Measurements from ENCODE around the gene KRT25.

The KRT25 gene, protein sequence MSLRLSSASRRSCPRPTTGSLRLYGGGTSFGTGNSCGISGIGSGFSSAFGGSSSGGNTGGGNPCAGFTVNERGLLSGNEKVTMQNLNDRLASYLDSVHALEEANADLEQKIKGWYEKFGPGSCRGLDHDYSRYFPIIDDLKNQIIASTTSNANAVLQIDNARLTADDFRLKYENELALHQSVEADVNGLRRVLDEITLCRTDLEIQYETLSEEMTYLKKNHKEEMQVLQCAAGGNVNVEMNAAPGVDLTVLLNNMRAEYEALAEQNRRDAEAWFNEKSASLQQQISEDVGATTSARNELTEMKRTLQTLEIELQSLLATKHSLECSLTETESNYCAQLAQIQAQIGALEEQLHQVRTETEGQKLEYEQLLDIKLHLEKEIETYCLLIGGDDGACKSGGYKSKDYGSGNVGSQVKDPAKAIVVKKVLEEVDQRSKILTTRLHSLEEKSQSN

DNA sequence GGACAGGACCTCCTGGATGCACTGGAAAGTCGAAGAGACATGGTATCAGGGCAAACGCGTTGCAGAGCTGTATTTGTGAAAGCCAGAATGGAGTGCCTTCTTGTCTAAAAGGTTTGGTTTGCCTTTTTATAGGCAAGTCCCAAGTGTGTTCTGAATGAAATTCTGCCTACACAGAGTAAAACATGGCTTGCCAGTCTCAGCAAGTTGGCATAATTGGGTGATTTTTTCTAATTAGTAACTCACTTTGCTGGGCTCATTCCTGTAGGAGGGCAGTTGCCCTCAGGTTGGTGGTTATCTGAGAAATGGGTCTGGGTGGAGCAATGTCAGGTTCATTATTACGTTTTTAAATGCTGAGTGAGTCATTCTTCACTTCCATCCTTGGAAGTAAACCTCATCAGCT, at the start of gene KRT25:
TSS of gene KRT25 (minus strand) at position 101 of the 400 bp plus-strand sequence. CDS start at position 41, 60 bp downstream.
- DNase-seq (ENCODE audit: low spot score) = no peak

DNA sequence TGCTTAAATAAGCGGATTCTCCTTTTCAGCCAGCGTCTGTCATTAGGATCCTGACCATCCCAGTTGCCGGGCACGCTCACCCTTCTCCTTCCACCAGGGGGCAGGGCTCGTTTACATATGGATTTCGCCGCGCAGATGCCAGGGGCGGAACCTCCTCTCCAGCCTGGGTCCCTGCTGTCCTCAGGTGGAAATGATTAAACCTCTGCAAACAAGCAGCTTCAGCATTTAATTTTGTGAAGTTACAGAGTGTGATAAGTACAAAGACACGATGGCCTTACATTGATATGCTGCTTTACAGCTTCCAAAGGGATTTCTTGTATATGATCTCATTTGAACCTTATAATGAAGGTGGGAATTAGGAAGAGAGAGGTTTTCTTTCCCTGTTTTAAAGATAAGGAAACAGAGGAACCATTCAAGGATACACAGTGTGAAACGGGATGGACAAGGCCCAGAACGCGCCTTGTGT, 48.5 kb upstream of the KRT25 start:
- peak; percentile 68 for DNase-seq (ENCODE audit: low spot score)

DNA sequence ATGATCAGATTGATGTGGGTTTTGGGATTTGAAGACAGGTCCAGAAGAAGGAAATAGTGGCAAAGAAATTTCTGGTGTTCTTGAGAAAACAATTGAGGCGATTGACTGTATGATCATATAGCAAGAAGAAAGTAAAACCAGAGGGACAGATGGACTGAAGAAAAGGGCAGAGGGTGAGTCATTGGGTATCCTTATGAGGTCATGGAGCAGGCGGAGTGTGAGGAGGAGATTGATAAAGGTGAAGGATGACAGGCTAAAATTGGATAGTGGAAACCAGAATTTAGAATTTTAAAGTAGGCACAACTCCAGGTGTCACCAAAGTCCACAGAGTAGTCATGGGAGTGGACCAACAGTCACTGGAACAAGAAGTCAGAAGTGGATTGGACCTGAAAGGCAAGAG, 46.0 kb upstream of the KRT25 start:
- DNase-seq (ENCODE audit: low spot score) = no peak

DNA sequence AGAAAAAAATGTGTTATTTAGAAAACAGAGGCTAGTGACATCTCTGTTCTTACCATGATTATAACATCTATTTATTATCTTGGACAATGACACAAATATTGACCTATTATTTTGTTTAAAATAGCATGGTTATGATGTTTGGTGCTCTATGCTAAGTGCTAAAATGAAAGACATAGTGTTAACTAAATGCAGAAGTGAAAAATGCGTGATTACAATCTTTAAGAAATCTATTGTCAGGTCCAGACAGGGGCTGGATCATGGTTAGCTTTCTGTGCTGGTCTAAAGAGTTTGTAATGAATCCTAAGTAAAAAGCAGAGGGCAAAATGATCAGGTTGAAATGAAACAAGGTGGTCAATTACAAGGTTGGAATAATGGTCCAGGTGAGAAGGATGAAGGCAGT, 45.2 kb upstream of the KRT25 start:
- DNase-seq (ENCODE audit: low spot score) = no peak

DNA sequence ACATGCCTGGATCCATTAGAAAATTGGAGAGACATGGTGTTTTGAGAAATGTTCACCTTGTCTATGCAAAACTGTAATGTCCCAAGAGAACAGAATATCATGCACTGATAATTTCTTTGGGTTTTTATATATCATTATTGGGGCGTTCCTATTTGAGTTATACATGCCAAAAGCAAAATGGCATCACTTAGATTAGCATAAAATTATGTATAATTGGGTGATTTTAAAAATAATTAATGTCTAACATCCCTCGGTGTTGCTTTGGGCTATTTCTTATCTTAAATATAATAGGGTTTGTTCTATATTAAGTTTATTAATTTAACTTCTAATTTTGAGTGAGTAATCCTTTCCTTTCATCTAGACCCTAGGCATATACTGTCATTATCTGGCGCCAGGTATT, 44.7 kb upstream of the KRT25 start, which contains the start of gene KRT28:
TSS of gene KRT28 (minus strand) at position 101 of the 400 bp plus-strand sequence. CDS start at position 35, 66 bp downstream.
- no peak for DNase-seq (ENCODE audit: low spot score)

DNA sequence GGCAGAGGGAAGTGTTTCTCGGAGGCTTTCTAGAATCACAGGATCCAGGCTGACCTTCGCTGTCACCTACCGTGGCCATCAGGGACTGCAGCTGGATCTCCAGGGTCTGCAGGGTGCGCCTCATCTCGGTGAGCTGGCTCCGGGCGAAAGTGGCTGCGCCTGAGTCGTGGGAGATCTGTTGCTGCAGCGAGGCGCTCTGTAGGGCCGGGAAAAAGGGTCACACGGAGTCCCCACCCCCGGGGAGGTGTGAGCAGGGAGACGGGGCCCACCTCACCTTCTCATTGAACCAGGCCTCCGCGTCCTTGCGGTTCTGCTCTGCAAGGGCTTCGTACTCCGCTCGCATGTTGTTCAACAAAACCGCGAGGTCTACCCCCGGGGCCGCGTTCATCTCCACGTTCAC, 41.7 kb upstream of the KRT25 start:
- no peak for DNase-seq (ENCODE audit: low spot score)

DNA sequence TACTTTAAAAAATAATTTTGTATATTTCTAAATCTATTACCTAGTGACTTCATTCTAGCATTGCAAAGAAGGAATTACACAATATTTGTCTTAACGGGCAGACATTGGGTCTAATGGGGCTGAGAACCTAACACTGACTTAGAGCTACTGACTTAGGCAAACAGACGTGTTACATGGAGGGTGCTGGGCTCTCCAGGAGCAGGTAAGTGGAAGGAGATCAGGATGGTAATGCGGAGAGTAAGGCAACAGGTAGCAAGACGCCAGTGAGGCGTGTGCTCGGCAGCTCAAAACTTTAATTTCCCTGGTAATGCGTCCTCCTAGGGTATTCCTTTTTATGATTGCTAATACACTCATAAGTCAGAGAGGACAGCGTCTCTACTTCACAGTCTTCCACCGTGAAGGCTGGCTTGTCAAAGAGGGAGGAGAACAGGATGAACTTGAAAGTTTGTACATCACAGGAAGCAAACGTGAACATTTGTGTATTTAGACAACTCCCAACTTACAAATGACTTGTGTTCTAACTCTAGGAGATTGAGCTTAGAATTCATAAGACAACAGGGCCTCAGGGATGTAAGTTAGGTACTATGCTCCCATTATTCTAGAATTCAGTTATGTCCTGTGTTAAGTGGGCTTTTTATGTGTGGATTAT, 40.0 kb upstream of the KRT25 start:
- no peak for DNase-seq (ENCODE audit: low spot score)

DNA sequence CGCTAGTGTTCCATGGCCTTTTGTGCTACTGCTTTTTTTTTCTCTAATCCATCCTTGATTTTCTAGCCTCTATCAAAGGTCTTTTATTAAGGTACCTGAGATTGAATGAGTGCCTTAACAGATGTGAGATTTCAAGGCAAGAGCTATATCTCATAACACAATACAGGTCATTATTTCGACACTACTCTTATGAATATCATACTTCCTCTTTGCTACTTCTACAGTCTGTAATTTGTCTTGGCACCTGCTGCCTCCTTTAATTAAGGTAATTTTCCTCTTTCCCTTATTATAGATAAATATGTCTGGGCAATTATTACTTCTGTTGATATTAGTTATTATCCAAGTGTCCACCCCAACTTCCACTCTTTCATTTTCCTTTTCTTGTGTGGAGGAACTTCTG, 39.3 kb upstream of the KRT25 start:
- no peak for DNase-seq (ENCODE audit: low spot score)

DNA sequence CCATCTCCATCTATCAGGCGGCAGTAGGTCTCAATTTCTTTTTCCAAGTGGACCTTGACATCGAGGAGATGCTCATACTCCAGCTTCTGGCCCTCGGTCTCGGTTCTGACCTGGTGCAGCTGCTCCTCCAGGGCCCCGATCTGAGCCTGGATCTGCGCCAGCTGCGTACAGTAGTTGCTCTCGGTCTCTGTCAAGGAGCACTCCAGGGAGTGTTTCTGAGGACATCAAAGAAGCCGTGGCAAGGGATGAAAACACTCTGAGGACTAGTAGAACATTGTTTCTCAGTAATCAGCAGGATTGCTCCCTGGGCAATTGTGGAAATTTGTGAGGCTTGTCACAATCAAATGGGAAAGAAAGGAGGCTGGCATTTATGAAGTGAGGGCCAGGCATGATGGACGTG, 38.7 kb upstream of the KRT25 start:
- no peak for DNase-seq (ENCODE audit: low spot score)

DNA sequence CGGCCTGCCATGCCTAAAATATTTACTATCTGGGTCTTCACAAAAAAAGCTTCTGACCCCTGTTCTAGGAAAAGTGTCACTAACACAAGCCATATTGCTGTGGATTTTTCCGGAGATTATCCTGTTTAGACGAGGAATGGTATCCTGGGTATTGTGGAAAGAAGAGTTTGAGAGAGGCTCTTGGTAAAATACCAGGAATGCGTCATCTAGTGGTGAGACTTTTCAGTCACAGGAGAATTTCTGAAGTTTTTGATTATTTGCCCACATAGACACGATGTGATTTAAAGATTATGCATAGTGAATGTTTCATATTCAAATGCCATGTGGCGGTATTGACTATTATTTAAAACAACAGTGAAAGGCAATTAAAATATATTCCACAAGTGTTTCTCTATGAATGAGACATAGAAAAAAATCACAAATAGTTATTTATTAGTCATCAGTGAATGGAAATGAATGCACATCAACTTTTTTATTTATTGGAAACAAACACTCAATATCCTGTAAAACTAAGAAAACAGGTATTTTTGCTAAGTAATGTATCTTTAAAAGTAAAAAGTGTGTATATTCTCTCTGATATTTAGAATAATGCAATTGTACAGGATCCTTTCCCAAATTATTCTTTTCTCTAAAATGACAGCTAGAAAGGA, 36.8 kb upstream of the KRT25 start:
- no peak for DNase-seq (ENCODE audit: low spot score)

DNA sequence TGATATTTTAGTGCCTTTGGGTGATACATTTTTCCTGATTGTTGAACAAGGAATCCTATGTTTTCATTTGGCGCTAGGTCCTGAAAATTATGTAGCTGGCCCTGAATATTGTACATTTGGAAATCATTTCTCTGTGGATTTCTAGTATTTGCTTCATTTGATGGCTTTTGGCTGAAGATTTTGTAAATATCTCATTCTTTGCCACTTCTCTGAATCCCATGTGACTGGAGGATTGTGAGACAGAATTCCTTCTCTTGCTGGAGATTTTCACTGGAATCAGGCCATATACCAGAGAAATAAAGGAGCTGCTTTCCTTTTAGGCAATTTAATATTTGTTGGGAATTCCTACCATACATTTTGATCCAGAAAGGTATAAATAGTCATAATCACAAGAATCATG, 36.0 kb upstream of the KRT25 start:
- no peak for DNase-seq (ENCODE audit: low spot score)

DNA sequence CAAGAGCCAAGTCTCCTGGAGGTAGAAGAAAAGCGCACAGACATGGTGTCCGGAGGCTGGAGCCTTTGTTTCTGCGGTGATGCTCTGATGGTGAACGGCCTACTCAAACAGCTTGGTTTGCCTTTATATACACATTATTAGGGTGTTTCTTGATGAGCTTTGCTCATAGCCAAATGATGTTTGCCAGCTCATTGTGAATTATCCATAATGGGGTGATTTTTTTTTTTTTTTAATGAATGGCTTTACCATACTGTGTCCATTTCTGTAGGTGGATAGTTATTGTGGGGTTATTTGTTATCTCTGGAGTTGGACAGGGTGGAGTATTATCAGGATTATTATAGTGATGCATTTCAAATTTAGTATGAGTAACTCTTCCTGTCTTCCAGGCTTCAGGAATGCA, 27.3 kb upstream of the KRT25 start, which contains the start of gene KRT27:
TSS of gene KRT27 (minus strand) at position 101 of the 400 bp plus-strand sequence. CDS start at position 44, 57 bp downstream.
- DNase-seq (ENCODE audit: low spot score) = no peak

DNA sequence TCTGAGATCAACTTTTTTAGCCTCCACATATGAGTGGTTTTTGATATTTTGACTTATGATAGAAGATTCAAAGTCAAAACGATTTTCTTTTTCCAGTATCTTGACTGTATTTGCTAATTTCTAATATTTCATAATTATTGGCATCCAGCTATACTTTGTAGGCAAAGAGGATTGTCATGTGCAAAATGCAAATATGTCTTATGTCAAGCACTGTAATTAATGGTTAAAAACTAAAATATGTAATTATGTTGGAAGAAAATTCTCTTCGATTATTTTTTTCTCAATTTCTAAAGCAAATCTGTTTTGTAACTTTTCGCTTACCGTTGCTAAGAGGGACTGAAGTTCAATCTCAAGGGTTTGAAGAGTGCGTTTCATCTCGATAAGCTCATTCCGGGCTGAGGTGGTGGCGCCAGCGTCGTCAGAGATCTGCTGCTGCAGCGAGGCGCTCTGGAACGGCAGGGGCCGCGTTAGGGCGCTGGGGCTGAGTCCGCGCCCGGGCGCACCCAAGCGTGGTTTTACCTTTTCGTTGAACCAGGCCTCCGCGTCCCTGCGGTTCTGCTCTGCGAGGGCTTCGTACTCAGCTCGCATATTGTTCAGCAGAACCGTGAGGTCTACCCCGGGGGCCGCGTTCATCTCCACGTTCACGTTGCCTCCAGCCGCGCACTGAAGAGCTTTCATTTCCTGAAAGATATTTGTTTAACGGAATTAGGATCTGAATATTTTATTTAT, 24.2 kb upstream of the KRT25 start:
- DNase-seq (ENCODE audit: low spot score) = peak; percentile 4

DNA sequence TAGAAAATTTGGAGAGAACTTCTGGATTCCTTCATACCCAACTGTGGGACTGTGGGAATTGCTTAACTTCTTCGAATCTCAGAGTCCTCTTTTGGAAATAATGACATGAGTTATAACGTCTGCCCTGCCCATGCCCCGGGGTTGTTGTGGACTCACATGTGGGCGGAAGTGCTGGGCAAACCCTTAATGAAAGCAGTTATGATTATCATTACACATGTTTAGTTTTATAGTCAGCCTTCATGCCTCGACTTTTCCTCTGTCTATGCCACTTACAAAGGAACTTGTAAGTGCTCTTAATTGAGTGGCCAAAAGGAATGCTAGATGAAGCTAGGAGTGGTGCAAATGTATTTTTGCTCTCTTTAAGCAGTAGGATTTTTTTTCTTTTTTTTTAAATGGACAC, 23.3 kb upstream of the KRT25 start:
- DNase-seq (ENCODE audit: low spot score) = no peak

DNA sequence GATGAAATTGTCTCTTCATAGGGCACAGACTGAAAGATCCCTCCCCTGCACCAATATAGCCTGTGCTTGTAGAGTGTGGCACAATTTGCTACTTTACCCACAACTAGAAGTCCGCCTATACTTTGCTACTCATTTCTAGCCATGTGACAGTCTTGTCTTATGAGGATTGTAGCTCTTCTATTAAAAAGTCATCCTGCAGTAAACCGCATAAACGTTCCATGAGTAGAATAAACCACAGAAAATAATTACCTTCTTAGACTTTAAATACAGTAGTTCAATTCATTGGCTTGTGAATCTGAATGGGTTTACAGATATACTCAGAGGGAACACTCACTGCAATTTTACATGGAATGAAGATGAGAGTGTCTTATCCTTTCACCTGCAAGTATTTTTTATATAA, 22.8 kb upstream of the KRT25 start:
- no peak for DNase-seq (ENCODE audit: low spot score)

DNA sequence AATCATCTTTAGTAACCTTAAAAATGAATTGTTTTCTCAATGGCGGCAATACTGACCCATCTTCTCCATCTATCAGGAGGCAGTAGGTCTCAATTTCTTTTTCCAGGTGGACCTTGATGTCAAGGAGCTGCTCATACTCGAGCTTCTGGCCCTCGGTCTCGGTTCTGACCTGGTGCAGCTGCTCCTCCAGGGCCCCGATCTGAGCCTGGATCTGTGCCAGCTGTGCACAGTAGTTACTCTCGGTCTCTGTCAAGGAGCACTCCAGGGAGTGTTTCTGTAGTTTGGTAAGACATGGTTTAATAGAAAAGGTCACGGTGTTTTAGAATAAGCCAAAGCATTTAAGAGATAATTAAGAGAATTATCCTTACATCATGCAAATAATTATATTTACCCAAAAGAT, 22.3 kb upstream of the KRT25 start:
- DNase-seq (ENCODE audit: low spot score) = no peak

DNA sequence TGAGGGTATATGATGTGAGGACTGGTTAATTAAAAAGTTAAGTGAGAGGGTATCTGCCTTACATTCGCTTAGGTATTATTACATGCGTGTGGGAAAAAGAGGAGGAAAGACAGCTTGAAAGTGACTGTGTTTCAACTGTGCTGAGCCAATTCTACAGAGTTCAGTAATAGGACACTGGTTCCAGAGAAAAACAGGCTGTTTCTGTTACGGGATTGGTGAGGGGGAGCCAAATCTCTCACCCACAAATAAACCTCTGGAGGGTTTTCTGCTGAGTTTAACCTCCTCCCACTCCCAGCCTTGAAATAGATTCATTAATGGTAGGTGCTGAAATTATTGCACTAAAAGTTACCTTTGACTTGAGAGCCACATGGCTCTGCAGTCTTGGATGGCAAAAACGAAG, 20.8 kb upstream of the KRT25 start:
- DNase-seq (ENCODE audit: low spot score) = no peak

DNA sequence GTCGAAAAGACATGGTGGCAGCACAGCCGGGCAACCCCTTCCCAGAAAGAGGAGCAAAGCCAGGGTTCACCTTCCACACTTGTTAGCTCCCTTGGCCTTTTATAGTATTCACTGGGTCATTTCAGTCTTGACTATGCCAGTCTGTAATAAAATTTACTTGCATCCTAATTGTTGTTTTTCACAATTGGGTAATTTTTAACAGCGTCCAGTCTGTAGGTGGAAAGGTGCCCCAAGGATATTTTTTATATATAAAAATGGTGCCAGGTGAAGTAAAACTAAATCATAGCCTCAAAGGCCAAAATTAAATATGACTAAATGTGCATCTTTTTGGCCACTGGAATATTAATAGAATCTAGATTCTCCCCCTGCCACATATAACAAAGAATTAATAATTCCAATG, 17.0 kb upstream of the KRT25 start, which contains the start of gene KRT26:
TSS of gene KRT26 (minus strand) at position 101 of the 400 bp plus-strand sequence. CDS start at position 13, 88 bp downstream.
- DNase-seq (ENCODE audit: low spot score) = no peak

DNA sequence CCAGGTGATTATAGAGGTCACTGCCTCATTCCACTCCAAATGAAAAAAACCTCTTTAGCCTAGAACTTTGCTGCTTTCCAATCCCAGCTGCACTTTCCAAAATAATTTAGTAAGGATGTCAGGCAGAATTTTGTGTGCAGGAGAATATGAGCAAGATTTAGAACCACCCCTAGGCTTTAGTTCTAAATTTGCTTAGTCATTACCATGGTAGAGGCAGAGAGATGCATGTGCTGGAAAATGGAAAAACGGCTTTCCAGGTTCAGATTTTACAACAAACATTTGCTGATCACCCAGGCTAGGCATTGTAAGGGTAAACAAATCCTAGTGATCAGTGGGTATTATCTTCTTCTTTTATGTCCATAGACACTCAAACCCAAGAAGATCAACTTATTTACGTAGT, 10.5 kb upstream of the KRT25 start:
- no peak for DNase-seq (ENCODE audit: low spot score)

DNA sequence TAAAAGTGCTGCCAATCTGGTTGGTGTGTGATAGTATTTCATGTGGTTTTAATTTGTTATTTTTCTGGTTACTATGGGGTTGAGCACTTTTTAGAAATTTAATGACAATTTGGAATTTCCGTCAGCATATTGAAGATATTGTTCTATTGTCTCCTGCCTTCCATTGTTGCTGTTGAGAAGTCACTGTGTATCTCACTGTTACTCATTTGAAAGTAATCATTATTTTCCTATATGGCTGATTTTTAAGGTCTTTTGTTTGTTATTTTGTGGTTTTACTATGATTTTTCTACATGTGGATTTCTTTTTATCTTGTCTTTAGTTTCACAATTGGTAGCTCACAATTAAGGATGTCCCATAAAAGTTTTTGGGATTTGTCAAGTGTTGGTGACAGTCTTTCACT, 8.6 kb upstream of the KRT25 start:
- no peak for DNase-seq (ENCODE audit: low spot score)

DNA sequence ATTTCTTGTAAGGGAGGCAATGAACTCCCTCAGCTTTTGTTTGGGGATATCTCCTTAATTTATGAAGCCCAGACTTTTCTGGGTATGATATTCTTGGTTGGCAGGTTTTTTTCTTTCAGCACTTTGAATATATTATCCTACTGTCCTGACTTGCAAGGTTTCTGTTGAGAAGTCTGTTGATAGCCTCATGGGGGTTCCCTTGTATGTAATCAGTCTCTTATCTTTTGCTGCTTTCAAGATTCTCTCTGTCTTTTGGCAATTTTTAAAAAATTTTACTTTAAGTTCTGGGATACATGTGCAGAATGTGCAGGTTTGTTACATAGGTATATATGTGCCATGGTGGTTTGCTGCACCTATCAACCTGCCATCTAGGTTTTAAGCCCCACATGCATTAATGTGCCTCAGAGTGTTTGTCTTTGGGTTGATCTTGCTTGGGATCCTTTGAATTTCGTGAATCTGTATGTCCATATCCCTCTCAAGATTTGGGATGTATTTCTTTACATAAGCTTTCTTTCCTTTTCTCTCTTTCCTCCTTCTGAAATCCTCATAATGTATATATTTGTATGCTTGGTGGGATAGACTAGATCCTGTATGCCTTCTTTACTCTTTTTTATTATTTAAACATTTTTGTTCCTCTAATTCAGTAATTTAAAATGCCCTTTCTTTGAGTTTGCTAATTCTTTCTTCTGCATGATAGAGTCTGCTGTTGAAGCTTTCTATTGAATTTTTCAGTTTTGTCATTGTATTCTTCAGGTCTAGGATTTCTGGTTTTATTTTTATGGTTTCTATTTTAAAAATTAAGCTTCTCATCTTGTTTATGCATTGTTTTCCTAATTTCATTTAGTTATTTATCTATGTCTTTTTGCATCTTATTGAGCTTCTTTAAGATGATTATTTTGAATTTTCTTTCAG, 5.2 kb upstream of the KRT25 start:
- DNase-seq (ENCODE audit: low spot score) = no peak

Measured in CD4-positive, alpha-beta T cell treated with Interleukin-6 at 100 ng/mL for 8 hours (primary cell).